Right lobe of liver (tissue), 6 donors: Measurements from ENCODE around the gene BRD8. TPM values are rescaled to one million over a fixed set of nuclear protein-coding genes. Genes with fewer than 3 reads are reported as not detected.

Experiments used
- ATAC-seq, 4 donors: fragments of 200-7000 bp; cut with Tn5 transposase; one replicate each; pipeline ENCODE4 v1.9.1; 2020; ENCODE audit warnings: mild to moderate bottlenecking in 4 of 4, moderate library complexity in 4 of 4
- DNase-seq, 3 donors: peaks; one replicate each; pipeline ENCODE4 v3.0.0-alpha.2; 2020
- H3K27ac ChIP-seq, 3 donors: fragments of 200-600 bp; one replicate each; pipeline ENCODE4 v1.8.0; 2022
- H3K27me3 ChIP-seq, 2 donors: fragments of 200-600 bp; one replicate each; pipeline ENCODE4 v1.8.0; 2022
- H3K36me3 ChIP-seq, 4 donors: fragments of 200-600 bp; sonication (generic) in 1 of 4; one replicate each; pipeline versions ENCODE4 v1.5.1 to v1.8.0; 2017 to 2022; ENCODE audit warnings: control low read depth in 1 of 4
- H3K4me1 ChIP-seq, 4 donors: fragments of 200-600 bp; sonication (generic) in 1 of 4; one replicate each; pipeline versions ENCODE4 v1.5.1 to v1.8.0; 2017 to 2022; ENCODE audit warnings: control low read depth in 1 of 4
- H3K4me3 ChIP-seq, 3 donors: fragments of 200-600 bp; one replicate each; pipeline ENCODE4 v1.8.0; 2022
- H3K9me3 ChIP-seq, 4 donors: fragments of 200-600 bp; sonication (generic) in 1 of 4; one replicate each; pipeline versions ENCODE4 v1.5.1 to v1.8.0; 2017 to 2022; ENCODE audit warnings: control low read depth in 1 of 4
- POLR2A ChIP-seq: fragments of 450-650 bp; IDR thresholded peaks from one replicate; pipeline ENCODE4 v1.6.1; 2017; ENCODE audit warnings: antibody characterized with exemption, mild to moderate bottlenecking
- WGBS: methylation state at CpG from one replicate; pipeline ENCODE4 v1.1.6; 2018; ENCODE audit warnings: low coverage, low lambda C conversion rate; ENCODE audit not compliant: insufficient coverage; ENCODE audit errors: missing lambda C conversion rate; 5-methylcytosine and 5-hydroxymethylcytosine counted together
- intact Hi-C, 2 donors: fragments of 100-400 bp; cut with DNase I; formaldehyde crosslinking; loops; one replicate each; pipeline versions ENCODE4 v1.11.2 to v1.14.1; 2022
- total RNA-seq, 6 experiments: library from RNA; depleted of rRNA in 2 of 6; stranded (reverse); fragments of >200 nt in 2 of 6; fragmentation: NEBNext Ultra II Directional in 3 of 6; extraction: Animal tissue kit (Norgen Biotek cat#: 25700) in 3 of 6; gene quantifications; one replicate each; pipeline versions ENCODE4 v1.1.0 to v1.2.4, GENCODE V29; 2016 to 2023
- TF ChIP-seq, protein P1 (sequence below), 4 donors: fragments of 200-600 bp in 3 of 4; fragments of 450-650 bp in 1 of 4; IDR thresholded peaks; one replicate each; pipeline versions ENCODE4 v1.5.1 to v1.8.0; 2016 to 2022; ENCODE audit warnings: antibody characterized with exemption in 4 of 4, mild to moderate bottlenecking in 2 of 4
- donor health status: DM: no; HTN: yes; CAD: no.
- donor health status: DM: no; HTN: no; CAD: no.
- donor health status: DM: no; HTN: no; CAD: no.
- donor health status: DM: no; HTN: yes; CAD: no.
- donor health status: DM: no; HTN: yes; CAD: no.

Gene BRD8
- total RNA-seq, 6 experiments from 2014 or later = 9.0 to 33.7 (median 17.0) TPM

DNA sequence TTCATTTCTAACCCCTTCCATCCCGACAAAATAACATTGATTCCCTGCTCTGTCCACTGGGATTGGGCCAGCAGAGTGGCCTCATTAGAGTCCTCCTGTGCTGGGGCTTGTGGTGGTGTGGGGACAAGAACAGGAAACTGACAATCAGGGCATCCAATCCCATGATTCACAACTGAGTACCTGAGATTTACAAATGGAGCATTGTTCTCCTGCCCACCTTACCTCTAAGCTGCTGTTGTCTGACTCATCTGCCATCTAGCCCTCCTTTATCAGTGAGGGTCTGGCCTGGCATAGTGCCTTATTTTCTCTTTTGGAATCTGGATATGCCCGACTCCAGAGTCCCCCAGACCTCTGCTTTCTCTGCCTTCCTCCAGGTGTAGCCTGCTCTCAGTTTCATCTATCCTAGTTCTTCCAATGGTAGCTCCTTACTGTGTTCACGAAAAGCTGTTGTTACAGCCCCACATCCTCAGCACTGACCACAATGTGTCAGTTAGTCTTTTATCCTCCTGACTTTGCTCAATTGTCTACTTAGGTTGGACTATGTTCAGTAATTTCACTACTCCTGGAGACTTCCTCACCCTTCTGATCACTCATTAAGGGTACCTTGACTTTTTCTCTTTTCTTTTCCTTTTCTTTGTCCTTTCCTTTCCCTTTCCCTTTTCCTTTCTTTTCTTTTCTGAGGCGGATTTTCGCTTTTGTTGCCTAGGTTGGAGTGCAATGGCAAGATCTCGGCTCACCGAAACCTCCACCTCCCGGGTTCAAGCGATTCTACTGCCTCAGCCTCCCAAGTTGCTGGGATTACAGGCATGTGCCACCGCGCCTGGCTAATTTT, 81.2 kb downstream of the BRD8 start:
- no peaks in the 10 kb centered on the region for H3K4me1 ChIP-seq
- intact Hi-C loops = no loop called here
- H3K27me3 ChIP-seq = no peaks in the 10 kb centered on the region
- TF ChIP-seq, protein P1, sequence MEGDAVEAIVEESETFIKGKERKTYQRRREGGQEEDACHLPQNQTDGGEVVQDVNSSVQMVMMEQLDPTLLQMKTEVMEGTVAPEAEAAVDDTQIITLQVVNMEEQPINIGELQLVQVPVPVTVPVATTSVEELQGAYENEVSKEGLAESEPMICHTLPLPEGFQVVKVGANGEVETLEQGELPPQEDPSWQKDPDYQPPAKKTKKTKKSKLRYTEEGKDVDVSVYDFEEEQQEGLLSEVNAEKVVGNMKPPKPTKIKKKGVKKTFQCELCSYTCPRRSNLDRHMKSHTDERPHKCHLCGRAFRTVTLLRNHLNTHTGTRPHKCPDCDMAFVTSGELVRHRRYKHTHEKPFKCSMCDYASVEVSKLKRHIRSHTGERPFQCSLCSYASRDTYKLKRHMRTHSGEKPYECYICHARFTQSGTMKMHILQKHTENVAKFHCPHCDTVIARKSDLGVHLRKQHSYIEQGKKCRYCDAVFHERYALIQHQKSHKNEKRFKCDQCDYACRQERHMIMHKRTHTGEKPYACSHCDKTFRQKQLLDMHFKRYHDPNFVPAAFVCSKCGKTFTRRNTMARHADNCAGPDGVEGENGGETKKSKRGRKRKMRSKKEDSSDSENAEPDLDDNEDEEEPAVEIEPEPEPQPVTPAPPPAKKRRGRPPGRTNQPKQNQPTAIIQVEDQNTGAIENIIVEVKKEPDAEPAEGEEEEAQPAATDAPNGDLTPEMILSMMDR (IDR thresholded peaks at IDR 0.05) = no peak
- WGBS = 72% methylated on average over 9 of the region's 11 CpGs
- H3K27ac ChIP-seq = no peak overlapping the region
- no peaks in the 10 kb centered on the region for H3K36me3 ChIP-seq
- no peak overlapping the region for H3K4me3 ChIP-seq
- DNase-seq = no peak
- no peak for ATAC-seq
- no peaks in the 10 kb centered on the region for H3K9me3 ChIP-seq

GRCh38 chr5:138096363-138096762, 82.1 kb downstream of the BRD8 start:
- no peak for DNase-seq
- no peaks in the 10 kb centered on the region for H3K4me1 ChIP-seq
- no peaks in the 10 kb centered on the region for H3K36me3 ChIP-seq
- no peaks in the 10 kb centered on the region for H3K9me3 ChIP-seq
- no peaks in the 10 kb centered on the region for H3K27me3 ChIP-seq
- no peak overlapping the region for H3K4me3 ChIP-seq
- WGBS = 60% methylated on average over 2 of the region's 2 CpGs
- TF ChIP-seq, protein P1 (IDR thresholded peaks at IDR 0.05) = no peak
- TF ChIP-seq POLR2A = no peak
- no peak for ATAC-seq
- no peak overlapping the region for H3K27ac ChIP-seq
- intact Hi-C loops = no loop called here

DNA sequence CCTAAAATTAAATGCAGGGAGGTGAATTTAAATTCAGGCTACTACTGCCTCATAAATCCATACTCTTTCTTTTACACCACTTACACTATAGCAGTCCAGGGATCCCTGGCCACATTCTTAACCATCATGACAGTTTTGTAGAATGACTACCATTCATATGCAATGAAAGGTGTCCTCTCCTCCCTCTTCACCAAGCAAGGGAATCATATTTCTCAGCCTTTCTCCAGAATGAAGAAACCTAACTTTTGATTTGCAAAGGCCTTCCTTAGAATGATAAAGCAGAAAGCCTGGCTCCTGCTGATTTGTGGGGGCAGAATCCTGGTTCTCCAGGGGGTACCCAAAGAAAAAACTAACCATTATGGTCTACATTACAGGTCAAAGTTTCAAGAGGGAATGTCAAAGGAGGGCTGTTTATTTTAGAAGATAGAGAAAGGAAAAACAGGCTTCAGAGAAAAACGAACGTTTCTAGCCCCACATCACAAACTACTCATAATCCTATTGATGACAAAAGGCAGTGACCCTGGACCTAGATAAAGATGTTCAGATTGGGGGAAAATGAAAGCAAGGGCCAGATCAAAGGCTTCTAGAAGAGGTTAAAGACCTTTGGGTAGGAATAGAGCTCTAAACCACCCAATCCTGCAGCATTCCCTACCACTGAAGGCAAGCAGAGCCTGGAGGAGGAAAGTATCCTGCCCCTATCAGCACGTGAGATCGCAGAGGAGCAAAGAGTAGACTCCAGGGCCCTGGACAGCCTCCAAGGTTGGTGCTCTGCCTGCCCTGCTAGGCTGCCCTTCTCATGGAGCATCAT, 83.1 kb downstream of the BRD8 start:
- Histone ChIP-seq H3K27ac (no peak overlapping the region), H3K4me3 (no peak overlapping the region), H3K9me3 (no peaks in the 10 kb centered on the region), H3K27me3 (no peaks in the 10 kb centered on the region), H3K4me1 (no peaks in the 10 kb centered on the region), H3K36me3 (no peaks in the 10 kb centered on the region)
- WGBS = 27% methylated on average over 4 of the region's 4 CpGs
- DNase-seq (no peak), ATAC-seq (peak in 1 of 4 donors; percentile 10)
- intact Hi-C loops = no loop called here
- TF ChIP-seq, protein P1 (IDR thresholded peaks at IDR 0.05) = no peak
- TF ChIP-seq POLR2A = no peak

DNA sequence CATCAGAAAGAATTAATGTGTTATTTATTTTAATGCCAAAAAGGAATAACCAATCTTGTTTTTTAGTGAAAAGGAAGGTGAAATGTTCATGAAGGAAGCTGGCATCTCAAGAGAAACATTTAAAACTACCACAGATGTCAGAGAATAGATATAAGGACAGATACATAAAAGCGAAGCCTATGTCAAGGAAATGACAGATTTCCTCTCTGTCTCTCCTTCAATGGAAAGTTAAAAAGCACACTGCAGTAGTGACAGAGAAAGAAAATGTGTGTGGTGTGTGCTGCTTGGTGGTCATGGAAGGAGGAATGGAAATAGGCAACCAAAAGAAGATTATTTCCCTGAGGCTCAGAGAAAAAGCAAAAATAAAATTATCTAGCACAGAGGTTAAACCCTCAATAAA, 85.4 kb downstream of the BRD8 start:
- no peak for DNase-seq
- Histone ChIP-seq H3K27me3 (no peaks in the 10 kb centered on the region), H3K9me3 (no peaks in the 10 kb centered on the region), H3K4me1 (no peaks in the 10 kb centered on the region), H3K27ac (no peak overlapping the region), H3K36me3 (no peaks in the 10 kb centered on the region), H3K4me3 (no peak overlapping the region)
- no peak for TF ChIP-seq POLR2A
- TF ChIP-seq, protein P1 (IDR thresholded peaks at IDR 0.05) = no peak
- intact Hi-C loops = no loop called here
- ATAC-seq = no peak
- WGBS = 33% methylated on average over 1 of the region's 1 CpG
